ENCODE results near the gene PRKAG3.
"Not testable (repeated sequence)": the region's sequence is repeated elsewhere in the genome, so short reads cannot be mapped to it uniquely, and the experiment has no call there.

Gene PRKAG3

DNA sequence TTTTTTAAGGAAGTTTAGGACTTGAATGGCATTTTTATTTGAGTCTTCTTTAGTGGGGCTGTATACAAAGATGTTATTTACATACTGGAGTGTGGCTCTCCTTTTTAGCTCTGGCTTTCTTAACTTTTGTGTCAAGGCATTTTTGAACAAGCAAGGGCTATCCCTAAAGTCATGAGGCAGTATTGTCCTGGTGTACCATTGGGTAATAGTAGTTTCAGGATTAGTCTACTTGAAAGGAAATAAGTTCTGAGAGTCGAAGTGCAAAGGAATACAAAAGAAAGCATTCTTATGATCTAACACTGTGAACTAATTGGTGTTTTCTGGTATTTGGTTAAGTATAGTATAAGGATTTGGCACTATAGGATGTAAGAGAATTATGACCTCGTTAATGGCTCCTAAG lies 51.6 kb downstream of the PRKAG3 start:
- Histone ChIP-seq H3K9ac (ENCODE audit: low read length) (no peak overlapping the region), H3K4me3 (ENCODE audit: low read length) (no peak overlapping the region), H3K4me1 (ENCODE audit: control insufficient read depth, insufficient read depth, low read length) (peaks cover 3% of the 10 kb centered on the region), H3K36me3 (ENCODE audit: control insufficient read depth, insufficient read depth, low read length) (no peaks in the 10 kb centered on the region), H3K27ac (ENCODE audit: low read depth, low read length) (no peak overlapping the region), H3K27me3 (ENCODE audit: control insufficient read depth, insufficient read depth, low read length) (no peaks in the 10 kb centered on the region)

DNA sequence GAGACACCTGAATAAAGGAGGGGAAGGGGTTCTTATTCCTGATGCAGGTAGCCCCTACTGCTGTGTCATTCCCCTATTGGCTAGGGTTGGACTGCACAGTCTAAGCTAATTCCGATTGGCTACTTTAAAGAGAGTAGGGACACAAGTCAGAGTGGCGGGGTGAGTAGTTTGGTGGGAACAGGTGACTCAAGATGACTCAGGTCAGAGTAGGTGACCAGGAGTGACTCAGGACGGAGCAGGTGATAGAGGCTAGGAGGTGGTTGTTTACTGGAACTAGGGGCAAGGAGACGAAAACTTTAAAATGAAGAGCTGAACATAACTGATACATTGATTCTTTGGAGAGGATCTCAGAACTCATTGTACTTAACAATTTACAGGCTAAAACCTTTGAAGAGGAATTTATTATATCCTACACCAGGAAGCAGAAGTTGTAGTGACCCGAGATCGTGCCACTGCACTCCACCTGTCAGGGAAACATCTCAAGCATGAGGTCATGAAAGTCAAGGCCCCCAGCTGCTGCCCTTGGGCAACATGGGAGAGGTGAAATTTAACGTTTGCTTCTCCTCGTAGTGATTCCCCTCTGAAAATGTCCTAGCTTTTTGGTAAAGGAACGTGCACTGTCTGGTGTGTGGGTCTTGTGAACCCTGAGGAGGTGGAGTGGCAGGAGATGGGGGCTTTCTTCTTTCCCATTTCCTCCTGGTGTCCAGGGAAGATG lies 54.2 kb downstream of the PRKAG3 start:
- Histone ChIP-seq H3K27ac (ENCODE audit: low read depth, low read length) (no peak overlapping the region), H3K27me3 (ENCODE audit: control insufficient read depth, insufficient read depth, low read length) (no peaks in the 10 kb centered on the region), H3K4me1 (ENCODE audit: control insufficient read depth, insufficient read depth, low read length) (peaks cover 3% of the 10 kb centered on the region), H3K4me3 (ENCODE audit: low read length) (no peak overlapping the region), H3K9ac (ENCODE audit: low read length) (no peak overlapping the region), H3K36me3 (ENCODE audit: control insufficient read depth, insufficient read depth, low read length) (no peaks in the 10 kb centered on the region)

DNA sequence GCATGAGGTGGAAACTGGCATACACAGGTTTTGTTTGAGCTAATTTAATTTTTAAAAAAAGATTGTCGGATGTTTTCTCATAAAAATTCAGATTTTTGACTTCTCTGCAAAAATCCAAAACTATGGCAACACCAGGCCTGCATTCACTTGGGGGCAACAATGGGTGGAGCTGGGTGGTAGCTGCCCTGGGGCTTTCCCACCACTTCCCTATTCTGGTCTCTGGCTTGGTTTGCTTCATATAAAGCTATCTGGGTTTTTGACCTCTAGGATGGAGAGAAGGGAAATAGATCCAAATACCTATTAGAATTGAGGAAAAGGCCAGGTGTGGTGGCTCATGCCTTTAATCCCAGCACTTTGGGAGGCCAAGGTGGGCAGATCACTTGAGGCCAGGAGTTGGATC lies 55.1 kb downstream of the PRKAG3 start:
- H3K4me3 ChIP-seq (ENCODE audit: low read length), result no peak overlapping the region
- no peaks in the 10 kb centered on the region for H3K27me3 ChIP-seq (ENCODE audit: control insufficient read depth, insufficient read depth, low read length)
- no peaks in the 10 kb centered on the region for H3K36me3 ChIP-seq (ENCODE audit: control insufficient read depth, insufficient read depth, low read length)
- H3K4me1 ChIP-seq (ENCODE audit: control insufficient read depth, insufficient read depth, low read length), result peaks cover 3% of the 10 kb centered on the region
- H3K9ac ChIP-seq (ENCODE audit: low read length), result no peak overlapping the region
- H3K27ac ChIP-seq (ENCODE audit: low read depth, low read length), result no peak overlapping the region

- H3K27ac ChIP-seq (ENCODE audit: low read depth, low read length), result no peak overlapping the region
- H3K9ac ChIP-seq (ENCODE audit: low read length), result no peak overlapping the region
- H3K4me1 ChIP-seq (ENCODE audit: control insufficient read depth, insufficient read depth, low read length), result no peaks in the 10 kb centered on the region
- no peaks in the 10 kb centered on the region for H3K27me3 ChIP-seq (ENCODE audit: control insufficient read depth, insufficient read depth, low read length)
- H3K36me3 ChIP-seq (ENCODE audit: control insufficient read depth, insufficient read depth, low read length), result no peaks in the 10 kb centered on the region
- H3K4me3 ChIP-seq (ENCODE audit: low read length), result no peak overlapping the region
These were observed 57.7 kb downstream of the PRKAG3 start for GRCh38 chr2:218773881-218774280.

- H3K27me3 ChIP-seq (ENCODE audit: control insufficient read depth, insufficient read depth, low read length); H3K27ac ChIP-seq (ENCODE audit: low read depth, low read length); H3K4me3 ChIP-seq (ENCODE audit: low read length); H3K36me3 ChIP-seq (ENCODE audit: control insufficient read depth, insufficient read depth, low read length); H3K9ac ChIP-seq (ENCODE audit: low read length); H3K4me1 ChIP-seq (ENCODE audit: control insufficient read depth, insufficient read depth, low read length): not testable (repeated sequence)
These were observed 58.8 kb downstream of the PRKAG3 start for GRCh38 chr2:218772759-218773158.

Data from rectal smooth muscle tissue (tissue), 1 donor.